ENCODE measurements around the gene ITIH4.

The ITIH4 gene

DNA sequence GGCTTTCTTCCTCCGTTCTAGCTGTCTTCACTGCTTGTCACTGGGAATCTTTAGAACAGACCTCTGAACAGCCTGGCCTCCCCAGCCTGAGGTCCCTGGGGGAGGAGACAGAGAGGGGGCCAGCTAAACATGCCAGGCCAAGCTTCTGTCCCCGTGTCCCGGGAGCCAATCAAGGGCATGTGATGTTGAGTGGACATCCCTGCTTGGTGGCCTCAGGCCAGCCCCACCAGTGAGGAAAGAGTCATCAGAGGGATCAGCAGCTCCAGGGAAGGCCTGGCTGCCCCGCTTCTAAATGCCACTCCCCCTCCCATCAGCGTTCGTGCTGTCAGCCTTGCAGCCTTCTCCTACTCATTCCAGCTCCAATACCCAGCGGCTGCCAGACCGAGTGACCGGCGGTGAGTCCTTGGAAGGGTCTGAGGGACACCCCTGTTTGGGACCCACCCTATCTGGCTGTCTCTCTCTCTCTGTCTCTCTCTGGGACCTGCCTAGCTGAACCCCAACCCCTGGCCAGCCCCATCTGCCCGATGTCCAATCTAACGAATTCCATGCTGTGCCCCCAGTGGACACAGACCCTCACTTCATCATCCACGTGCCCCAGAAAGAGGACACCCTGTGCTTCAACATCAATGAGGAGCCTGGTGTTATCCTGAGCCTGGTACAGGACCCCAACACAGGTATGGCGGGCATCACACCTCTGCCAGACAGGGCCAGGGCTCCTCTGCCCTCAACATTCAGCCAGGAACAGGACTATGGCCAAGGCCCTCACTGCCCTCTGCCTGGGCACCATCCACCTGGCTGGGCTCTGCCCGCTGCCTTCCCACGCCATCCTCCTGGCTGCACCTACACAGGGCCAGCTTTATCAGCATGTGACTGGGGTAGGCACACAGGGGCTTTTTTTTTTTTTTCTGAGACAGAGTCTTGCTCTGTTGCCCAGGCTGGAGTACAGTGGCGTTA lies 42.5 kb downstream of the ITIH4 start:
- Histone ChIP-seq H3K27ac (peak overlapping the region in 1 of 2 donors; percentile 47), H3K4me3 (peak overlapping the region; percentile 42)
- no peak for DNase-seq (ENCODE audit: low spot score)
- TF ChIP-seq, protein P1, sequence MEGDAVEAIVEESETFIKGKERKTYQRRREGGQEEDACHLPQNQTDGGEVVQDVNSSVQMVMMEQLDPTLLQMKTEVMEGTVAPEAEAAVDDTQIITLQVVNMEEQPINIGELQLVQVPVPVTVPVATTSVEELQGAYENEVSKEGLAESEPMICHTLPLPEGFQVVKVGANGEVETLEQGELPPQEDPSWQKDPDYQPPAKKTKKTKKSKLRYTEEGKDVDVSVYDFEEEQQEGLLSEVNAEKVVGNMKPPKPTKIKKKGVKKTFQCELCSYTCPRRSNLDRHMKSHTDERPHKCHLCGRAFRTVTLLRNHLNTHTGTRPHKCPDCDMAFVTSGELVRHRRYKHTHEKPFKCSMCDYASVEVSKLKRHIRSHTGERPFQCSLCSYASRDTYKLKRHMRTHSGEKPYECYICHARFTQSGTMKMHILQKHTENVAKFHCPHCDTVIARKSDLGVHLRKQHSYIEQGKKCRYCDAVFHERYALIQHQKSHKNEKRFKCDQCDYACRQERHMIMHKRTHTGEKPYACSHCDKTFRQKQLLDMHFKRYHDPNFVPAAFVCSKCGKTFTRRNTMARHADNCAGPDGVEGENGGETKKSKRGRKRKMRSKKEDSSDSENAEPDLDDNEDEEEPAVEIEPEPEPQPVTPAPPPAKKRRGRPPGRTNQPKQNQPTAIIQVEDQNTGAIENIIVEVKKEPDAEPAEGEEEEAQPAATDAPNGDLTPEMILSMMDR (IDR thresholded peaks at IDR 0.05) = no peak

DNA sequence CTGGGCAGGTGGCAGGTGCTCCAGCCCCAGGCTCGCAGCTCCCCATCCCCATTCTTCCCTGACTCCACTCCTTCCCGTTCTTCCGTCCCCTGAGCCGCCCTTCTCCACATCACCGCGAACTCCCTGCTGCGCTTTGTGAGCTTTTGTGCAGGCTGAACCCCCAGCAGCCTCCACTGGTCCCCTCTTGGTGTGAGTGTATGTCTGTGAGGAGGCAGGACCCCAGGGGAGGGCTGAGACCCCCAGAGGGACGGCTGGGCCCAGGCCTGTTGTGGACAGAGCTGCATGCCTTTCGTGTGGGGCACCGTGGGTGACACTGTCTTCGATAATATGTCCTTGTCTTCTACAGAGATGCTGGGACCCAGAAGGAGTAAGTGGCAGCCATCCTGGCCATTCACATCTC lies 43.2 kb downstream of the ITIH4 start:
- Histone ChIP-seq H3K27ac (peak overlapping the region in 1 of 2 donors; percentile 47), H3K4me3 (no peak overlapping the region)
- TF ChIP-seq, protein P1 (IDR thresholded peaks at IDR 0.05) = no peak
- no peak for DNase-seq (ENCODE audit: low spot score)

DNA sequence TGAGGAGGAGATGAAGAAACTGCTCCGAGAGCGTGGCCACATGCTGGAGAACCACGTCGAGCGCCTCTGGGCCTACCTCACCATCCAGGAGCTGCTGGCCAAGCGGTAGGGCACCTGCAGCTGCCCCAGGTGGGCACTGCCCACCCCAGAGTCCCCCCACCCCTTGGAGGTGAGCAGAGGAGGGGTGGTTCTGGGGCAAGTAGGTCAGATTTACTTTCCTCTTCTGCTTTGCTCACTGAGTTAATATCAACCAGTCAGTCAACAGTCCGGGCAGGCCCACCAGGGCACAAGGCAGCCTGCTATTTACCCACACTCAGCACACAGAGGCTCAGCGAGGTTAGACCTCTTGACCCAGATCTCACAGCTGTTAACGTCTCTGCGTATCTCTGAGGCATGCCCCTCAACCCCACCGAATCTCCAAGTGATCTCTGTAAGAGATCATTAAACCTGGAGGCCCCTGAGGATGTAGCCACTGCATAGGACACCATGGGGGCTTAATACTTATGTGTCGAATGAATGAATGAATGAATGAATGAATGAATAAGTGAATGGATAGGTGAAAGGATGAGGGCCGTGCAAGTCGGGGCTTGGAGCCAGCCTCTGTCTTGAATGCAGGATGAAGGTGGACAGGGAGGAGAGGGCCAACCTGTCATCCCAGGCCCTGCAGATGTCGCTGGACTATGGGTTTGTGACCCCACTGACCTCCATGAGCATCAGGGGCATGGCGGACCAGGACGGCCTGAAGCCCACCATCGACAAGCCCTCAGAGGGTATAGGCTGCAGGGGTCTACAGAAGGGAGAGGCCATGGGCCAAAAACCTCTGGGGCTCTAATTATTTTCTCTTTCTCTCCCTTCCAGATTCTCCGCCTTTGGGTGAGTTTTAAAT lies 43.9 kb downstream of the ITIH4 start:
- no peak overlapping the region for H3K27ac ChIP-seq
- no peak for DNase-seq (ENCODE audit: low spot score)
- TF ChIP-seq, protein P1 (IDR thresholded peaks at IDR 0.05) = no peak
- no peak overlapping the region for H3K4me3 ChIP-seq

DNA sequence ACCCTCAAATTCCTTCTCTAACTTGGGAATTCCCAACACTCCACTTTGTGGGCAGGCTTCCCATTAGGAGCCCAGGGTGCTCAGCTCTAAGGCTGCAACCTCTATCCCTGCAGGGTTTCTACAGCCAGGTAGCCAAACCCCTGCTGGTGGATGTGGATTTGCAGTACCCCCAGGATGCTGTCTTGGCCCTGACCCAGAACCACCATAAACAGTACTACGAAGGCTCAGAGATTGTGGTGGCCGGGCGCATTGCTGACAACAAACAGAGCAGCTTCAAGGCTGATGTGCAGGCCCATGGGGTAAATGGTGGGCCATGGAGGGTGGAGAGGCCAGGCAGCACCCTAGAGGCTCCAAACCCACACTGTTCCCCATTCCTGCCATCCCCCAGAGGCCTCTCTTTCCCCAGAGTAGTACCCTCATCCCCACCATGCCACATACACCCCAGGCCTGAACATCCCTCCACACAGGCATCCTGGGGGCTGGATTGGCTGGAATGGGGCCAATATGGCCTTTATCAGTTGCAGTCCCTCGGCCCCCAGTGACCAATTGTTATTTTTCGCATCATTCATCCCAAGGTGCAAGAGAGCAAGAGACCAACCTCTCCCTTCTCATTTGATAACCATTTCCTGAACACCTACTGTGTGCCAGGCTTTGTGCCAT lies 45.4 kb downstream of the ITIH4 start:
- Histone ChIP-seq H3K27ac (no peak overlapping the region), H3K4me3 (no peak overlapping the region)
- TF ChIP-seq, protein P1 (IDR thresholded peaks at IDR 0.05) = no peak
- no peak for DNase-seq (ENCODE audit: low spot score)

DNA sequence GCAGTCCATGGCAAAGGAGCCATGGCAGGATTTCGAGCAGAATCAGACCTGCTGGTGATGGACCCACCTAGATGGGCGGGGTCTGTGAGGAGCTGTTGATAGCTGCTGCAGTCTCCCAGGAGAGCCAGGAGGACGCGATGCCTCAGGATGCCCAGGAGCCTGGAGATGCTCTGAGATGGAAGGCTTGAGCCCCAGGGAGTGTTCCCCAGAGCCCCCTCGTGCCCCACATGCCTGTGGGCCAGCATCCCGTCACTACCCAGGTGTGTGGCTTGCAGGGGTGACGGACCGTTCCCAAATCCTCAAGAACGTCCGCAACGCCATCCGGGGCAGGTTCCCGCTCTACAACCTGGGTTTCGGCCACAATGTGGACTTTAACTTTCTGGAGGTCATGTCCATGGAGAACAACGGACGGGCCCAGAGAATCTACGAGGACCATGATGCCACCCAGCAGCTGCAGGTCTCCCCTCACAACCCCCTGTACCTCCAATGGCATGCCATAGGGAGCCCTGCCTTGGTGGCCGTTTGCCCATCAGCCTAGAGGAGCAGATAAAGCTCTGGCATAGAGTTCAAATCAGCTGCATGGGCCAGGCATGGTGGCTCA lies 46.4 kb downstream of the ITIH4 start:
- no peak overlapping the region for H3K27ac ChIP-seq
- peak; percentile 70 for DNase-seq (ENCODE audit: low spot score)
- H3K4me3 ChIP-seq = no peak overlapping the region
- TF ChIP-seq, protein P1 (IDR thresholded peaks at IDR 0.05) = no peak

DNA sequence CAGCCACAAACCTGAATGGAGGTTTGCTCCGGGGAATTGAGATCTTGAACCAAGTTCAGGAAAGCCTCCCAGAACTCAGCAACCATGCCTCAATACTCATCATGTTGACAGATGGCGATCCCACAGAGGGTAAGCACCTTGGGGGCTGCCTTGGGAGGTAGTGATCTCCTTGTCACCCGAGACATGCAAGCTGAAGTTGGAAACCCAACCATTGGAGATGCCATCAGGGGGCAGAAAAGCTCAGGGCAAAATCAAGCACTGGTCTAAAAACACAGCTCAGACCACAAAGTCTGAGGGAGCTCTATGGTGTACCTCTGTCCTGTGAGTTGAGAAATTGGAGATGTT lies 47.3 kb downstream of the ITIH4 start:
- TF ChIP-seq, protein P1 (IDR thresholded peaks at IDR 0.05) = no peak
- no peak for DNase-seq (ENCODE audit: low spot score)
- Histone ChIP-seq H3K27ac (no peak overlapping the region), H3K4me3 (no peak overlapping the region)
